ENCODE measurements around the gene SLC25A13.
"Not testable (repeated sequence)": the region's sequence is repeated elsewhere in the genome, so short reads cannot be mapped to it uniquely, and the experiment has no call there.

Gene SLC25A13, protein sequence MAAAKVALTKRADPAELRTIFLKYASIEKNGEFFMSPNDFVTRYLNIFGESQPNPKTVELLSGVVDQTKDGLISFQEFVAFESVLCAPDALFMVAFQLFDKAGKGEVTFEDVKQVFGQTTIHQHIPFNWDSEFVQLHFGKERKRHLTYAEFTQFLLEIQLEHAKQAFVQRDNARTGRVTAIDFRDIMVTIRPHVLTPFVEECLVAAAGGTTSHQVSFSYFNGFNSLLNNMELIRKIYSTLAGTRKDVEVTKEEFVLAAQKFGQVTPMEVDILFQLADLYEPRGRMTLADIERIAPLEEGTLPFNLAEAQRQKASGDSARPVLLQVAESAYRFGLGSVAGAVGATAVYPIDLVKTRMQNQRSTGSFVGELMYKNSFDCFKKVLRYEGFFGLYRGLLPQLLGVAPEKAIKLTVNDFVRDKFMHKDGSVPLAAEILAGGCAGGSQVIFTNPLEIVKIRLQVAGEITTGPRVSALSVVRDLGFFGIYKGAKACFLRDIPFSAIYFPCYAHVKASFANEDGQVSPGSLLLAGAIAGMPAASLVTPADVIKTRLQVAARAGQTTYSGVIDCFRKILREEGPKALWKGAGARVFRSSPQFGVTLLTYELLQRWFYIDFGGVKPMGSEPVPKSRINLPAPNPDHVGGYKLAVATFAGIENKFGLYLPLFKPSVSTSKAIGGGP

DNA sequence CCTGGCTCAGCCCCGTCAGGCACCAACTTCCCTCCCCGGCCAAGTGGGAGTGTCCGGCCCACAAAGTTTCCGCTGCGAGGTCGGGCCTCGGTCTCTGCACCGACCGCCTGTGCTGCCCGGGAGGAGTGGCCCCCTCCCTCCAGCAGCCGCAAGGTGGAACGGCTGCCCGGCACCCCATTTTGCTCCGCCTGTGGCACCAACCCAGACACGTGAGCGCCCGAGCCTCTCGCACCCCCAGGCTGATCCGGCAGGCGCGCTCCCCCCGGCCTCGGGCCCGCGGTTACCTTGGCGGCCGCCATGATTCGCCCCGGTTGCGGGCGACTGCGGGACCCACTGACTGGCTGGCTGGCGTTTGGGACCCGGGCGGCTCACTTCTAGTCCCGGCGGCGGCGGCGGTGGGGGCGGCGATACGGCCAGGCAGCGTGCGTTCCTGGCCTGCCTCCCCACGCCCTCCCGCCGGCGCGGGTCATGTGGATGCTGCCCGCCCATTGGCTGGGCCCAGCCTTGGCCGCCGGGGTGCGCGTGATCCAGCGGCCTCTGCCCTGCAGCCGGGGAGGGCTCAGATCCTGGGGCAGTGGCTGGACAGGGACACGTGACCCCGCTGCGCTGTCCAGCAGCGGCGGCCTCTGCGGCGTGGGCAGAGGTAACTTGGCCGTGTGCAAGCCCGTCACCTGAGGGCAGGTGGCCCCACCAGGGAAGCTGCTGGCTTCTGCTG lies at the start of gene SLC25A13:
SLC25A13 (minus strand) TSS at position 441 of the 715 bp plus-strand sequence; CDS start at position 299, 142 bp downstream.
- DNase-seq (ENCODE audit: low read depth in 1 of 2, low spot score in 1 of 2) = peak; percentile 85 to 90
- in situ Hi-C loops (cut with HindIII; ENCODE audit: low pct_unique_long_range_greater_than_20kb, low sequenced_read_pairs) = no loop called here
- no peak for TF ChIP-seq JUND (IDR thresholded peaks at IDR 0.05; ENCODE audit: low read depth)

DNA sequence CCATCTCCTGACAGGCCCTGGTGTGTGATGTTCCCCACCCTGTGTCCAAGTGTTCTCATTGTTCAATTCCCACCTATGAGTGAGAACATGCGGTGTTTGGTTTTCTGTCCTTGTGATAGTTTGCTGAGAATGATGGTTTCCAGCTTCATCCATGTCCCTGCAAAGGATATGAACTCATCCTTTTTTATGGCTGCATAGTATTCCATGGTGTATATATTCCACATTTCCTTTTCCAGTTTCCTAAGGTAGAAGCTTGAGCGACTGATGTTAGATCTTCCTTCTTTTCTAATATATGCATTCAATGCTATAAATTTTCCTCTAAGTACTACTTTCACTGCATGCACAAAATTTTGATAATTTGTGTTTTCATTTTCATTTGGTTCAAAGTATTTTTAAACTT lies 44.0 kb upstream of the SLC25A13 start:
- in situ Hi-C loops (cut with HindIII; ENCODE audit: low pct_unique_long_range_greater_than_20kb, low sequenced_read_pairs); DNase-seq (ENCODE audit: low read depth in 1 of 2, low spot score in 1 of 2): not testable (repeated sequence)

DNA sequence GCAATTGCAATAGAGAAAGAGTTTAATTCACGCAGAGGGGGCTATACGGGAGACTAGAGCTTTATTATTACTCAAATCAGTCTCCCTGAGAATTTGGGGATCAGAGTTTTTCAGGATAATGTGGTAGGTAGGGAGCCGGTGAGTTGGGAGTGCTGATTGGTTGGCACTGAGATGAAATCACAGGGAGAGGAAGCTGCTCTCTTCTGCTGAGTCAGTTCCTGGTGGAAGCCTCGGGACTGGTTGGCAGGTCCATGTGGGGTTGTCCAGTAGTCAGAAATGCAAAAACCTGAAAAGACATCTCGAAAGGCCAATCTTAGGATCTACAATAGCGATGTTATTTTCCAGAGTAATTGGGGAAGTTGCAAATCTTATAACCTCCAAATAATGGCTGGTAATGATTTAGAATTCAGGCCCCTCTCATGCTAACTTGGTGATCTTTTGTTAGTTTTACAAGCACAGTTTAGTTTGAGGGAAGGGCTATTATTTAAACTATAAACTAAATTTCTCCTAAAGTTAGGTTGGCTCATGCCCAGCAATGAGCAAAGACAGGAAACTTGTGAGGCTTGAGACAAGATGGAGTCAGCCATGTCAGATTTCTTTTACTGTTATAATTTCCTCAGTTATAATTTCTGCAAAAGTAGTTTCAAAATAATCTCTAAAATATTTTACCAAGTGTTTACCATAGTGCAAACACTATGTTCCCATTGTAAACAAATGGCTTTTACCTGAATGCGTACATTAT lies 39.4 kb upstream of the SLC25A13 start:
- in situ Hi-C loops (cut with HindIII; ENCODE audit: low pct_unique_long_range_greater_than_20kb, low sequenced_read_pairs) = no loop called here
- DNase-seq (ENCODE audit: low read depth in 1 of 2, low spot score in 1 of 2) = peak in 1 of 2 experiments; percentile 1
- TF ChIP-seq JUND (IDR thresholded peaks at IDR 0.05; ENCODE audit: low read depth) = no peak

DNA sequence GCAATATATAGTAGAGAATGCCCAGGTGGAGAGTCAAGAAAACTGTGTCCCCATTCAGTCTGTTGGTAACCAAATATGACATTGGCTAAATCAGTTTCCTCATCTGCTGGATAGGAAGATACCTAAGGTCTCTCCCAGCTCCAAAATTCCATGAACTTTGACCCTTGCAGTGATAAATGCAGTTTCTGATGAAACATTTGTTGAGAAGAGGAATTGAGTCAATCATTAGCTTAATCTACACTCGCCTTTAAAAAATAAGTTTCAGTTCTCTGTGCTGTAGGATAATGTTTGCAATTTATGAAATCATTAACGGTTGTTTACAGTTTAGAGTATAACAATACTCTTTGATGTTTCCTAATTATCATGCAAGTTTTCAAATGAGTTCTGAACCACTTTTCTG lies 38.0 kb upstream of the SLC25A13 start:
- TF ChIP-seq JUND (IDR thresholded peaks at IDR 0.05; ENCODE audit: low read depth) = no peak
- in situ Hi-C loops (cut with HindIII; ENCODE audit: low pct_unique_long_range_greater_than_20kb, low sequenced_read_pairs) = no loop called here
- no peak for DNase-seq (ENCODE audit: low read depth in 1 of 2, low spot score in 1 of 2)

DNA sequence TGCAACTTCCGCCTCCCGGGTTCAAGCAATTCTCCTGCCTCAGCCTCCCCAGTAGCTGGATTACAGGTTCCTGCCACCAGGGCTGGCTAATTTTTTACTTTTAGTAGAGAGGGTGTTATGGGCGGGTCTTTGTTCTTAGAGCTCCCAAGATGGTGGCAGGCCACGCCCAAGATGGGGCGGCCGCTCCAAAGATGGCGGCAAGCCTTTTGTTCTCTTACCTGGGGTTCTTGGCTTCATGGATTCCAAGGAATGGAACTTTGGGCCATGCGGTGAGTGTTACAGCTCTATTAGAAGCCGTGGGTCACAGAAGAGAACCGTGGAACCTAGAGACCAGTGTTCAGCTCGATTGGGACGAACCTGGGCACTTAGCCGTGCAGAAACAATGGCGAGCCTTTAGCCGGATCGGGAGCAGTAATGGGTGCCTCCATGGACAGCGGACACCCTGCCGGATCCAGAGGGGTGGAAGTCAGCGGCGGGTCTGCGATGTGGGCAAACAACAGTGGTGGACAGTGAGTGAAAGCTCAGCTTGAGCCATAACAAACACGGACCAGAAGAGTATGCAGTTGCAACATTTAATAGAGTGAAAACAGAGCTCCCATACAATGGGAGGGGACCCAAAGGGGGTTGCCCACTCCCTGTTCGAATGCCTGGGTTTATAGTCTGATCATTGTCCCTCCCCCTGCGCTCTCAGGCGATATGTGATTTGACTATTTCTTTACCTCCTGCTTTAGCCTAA lies 36.5 kb upstream of the SLC25A13 start:
- in situ Hi-C loops (cut with HindIII; ENCODE audit: low pct_unique_long_range_greater_than_20kb, low sequenced_read_pairs) = not testable (repeated sequence)

DNA sequence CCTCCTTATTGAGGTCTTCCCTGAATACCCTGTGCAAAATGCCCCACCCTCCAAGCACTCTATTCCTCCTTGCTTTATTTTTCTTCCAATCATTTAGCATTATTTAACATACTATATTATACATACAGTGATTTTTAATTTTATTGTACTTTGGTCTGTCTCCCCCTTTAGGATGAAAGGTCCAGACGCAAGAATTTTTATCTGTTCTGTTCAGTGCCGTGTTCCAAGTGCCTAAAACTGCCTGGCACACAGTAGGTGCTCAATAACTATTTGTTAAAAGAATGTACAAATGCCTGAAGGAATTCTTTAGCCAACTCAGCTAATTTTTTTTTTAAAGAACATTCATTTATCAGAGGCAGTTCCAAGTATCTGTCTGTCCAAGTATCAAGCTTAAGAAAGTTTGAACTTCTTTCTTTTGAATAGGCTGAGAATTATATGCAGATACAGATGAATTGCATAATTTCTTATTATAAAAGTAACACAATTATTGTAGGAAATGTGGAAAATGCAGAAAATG lies 34.1 kb upstream of the SLC25A13 start:
- no peak for TF ChIP-seq JUND (IDR thresholded peaks at IDR 0.05; ENCODE audit: low read depth)
- no peak for DNase-seq (ENCODE audit: low read depth in 1 of 2, low spot score in 1 of 2)
- in situ Hi-C loops (cut with HindIII; ENCODE audit: low pct_unique_long_range_greater_than_20kb, low sequenced_read_pairs) = no loop called here

More for the DNA sequence above, 36.5 kb upstream of the SLC25A13 start:
- DNase-seq (ENCODE audit: low read depth in 1 of 2, low spot score in 1 of 2) = not testable (repeated sequence)

DNA sequence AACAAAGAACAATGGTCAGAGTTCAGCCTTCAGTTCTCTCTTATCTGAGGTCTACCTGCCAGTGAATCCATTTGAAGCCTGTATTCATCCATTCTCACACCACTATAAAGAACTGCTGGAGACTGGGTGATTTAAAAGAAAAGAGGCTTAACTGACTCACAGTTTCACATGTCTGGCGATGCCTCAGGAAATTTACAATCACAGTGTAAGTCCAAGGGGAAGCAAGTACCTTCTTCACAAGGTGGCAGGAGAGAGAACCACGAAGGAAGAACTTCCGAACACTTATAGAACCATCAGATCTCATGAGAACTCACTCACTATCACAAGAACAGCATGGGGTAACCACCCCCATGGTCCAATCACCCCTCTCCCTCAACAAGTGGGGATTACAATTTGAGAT lies 33.0 kb upstream of the SLC25A13 start:
- no peak for TF ChIP-seq JUND (IDR thresholded peaks at IDR 0.05; ENCODE audit: low read depth)
- no peak for DNase-seq (ENCODE audit: low read depth in 1 of 2, low spot score in 1 of 2)
- in situ Hi-C loops (cut with HindIII; ENCODE audit: low pct_unique_long_range_greater_than_20kb, low sequenced_read_pairs) = no loop called here

DNA sequence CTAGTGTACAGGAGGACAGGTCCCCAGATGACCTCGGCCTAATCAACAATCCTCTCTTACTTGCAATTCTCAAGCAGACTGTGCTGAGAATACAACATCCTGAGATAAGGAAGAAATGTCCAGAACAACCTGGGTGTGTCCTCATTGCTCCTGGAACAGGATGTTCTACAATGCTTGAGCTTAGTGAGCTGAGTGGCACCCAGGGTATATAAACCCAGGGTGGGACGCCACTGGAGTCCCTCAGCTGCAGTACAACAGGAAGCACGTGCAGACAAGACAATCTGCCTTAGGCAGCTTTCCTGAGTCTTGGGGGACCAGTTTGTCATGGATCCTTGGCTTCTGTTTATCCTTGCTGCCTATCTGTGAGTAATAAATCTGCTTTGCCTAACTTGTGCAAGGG lies 27.7 kb upstream of the SLC25A13 start:
- in situ Hi-C loops (cut with HindIII; ENCODE audit: low pct_unique_long_range_greater_than_20kb, low sequenced_read_pairs) = no loop called here
- no peak for TF ChIP-seq JUND (IDR thresholded peaks at IDR 0.05; ENCODE audit: low read depth)
- no peak for DNase-seq (ENCODE audit: low read depth in 1 of 2, low spot score in 1 of 2)

DNA sequence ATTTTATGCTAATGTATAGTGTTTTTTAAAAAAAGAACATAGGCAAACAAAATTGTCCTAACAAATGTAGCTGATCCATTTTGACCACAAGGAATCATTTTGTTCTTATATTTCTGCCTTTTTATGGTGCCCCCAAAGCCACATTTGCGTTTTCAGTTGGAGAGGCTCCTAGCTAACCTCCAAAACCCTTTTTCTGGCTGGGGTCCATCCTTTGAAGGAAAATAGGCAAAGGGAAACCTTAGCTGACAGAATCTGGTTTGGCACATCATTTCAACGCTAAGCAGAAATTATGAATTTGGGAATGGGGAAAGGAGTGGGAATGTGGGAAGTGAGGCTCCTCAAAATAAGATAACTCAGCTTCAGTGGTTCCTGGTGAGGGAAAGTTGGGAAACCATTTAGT lies 25.6 kb upstream of the SLC25A13 start:
- no peak for TF ChIP-seq JUND (IDR thresholded peaks at IDR 0.05; ENCODE audit: low read depth)
- in situ Hi-C loops (cut with HindIII; ENCODE audit: low pct_unique_long_range_greater_than_20kb, low sequenced_read_pairs) = no loop called here
- no peak for DNase-seq (ENCODE audit: low read depth in 1 of 2, low spot score in 1 of 2)

DNA sequence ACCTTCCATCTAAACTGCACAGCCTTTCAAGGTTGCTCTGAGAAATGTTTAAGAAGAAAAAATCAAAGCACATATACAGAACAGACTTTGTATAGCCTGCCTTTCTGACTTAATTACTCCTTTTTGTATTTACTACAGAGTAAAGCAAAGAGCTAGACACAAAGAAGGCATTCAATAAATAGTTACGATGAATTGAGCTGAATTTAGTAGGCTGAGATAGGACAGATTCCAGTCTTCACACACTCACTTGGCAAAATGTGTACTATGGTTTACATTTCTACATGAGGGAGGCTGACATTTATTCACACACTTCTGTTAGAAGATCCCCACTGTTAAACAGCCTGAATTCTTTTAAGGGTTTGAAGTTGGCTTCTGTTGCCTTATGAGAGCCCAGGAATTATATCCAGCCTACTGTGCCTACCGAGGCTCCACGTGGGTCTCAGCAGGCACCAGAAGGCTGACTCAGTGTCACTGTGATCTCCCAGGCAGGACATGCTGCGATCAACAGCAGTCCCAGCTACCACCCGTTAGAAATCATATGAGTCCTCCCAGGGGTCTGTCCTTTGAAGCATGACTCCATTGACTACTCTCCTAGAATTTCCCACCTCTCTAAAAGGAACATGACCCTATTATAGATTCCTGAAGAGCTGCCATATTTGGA lies 24.5 kb upstream of the SLC25A13 start:
- in situ Hi-C loops (cut with HindIII; ENCODE audit: low pct_unique_long_range_greater_than_20kb, low sequenced_read_pairs) = no loop called here
- no peak for TF ChIP-seq JUND (IDR thresholded peaks at IDR 0.05; ENCODE audit: low read depth)
- no peak for DNase-seq (ENCODE audit: low read depth in 1 of 2, low spot score in 1 of 2)

DNA sequence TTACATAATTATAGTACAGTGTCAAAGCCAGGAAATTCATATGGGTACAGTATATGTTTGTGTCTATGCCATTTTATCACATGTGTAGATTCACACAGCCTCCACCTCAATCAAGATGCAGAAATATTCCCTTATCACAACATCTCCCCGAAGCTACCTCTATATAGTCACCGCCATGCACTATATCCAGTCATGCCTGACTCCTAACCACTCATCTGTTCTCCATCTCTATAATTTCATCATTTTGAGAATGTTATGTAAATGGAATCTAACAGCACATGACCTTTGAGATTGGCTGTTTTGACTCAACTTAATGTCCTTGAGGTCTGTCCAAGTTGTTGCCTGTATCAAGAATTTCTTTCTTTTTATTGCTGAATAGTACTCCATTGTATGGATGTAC lies 22.3 kb upstream of the SLC25A13 start:
- no peak for TF ChIP-seq JUND (IDR thresholded peaks at IDR 0.05; ENCODE audit: low read depth)
- in situ Hi-C loops (cut with HindIII; ENCODE audit: low pct_unique_long_range_greater_than_20kb, low sequenced_read_pairs) = no loop called here
- no peak for DNase-seq (ENCODE audit: low read depth in 1 of 2, low spot score in 1 of 2)

Measured in T47D (cell line).